ENCODE results near the gene CCDC61.

The CCDC61 gene

GRCh38 chr19:46023311-46023779 is 28.1 kb downstream of the CCDC61 start:
- TF ChIP-seq, protein P1, sequence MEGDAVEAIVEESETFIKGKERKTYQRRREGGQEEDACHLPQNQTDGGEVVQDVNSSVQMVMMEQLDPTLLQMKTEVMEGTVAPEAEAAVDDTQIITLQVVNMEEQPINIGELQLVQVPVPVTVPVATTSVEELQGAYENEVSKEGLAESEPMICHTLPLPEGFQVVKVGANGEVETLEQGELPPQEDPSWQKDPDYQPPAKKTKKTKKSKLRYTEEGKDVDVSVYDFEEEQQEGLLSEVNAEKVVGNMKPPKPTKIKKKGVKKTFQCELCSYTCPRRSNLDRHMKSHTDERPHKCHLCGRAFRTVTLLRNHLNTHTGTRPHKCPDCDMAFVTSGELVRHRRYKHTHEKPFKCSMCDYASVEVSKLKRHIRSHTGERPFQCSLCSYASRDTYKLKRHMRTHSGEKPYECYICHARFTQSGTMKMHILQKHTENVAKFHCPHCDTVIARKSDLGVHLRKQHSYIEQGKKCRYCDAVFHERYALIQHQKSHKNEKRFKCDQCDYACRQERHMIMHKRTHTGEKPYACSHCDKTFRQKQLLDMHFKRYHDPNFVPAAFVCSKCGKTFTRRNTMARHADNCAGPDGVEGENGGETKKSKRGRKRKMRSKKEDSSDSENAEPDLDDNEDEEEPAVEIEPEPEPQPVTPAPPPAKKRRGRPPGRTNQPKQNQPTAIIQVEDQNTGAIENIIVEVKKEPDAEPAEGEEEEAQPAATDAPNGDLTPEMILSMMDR (IDR thresholded peaks at IDR 0.05): no peak
- Mint-ChIP-seq H3K36me3 (ENCODE audit: low read depth) (peaks cover 13% of the 10 kb centered on the region), H3K27ac (no peak overlapping the region), H3K9me3 (peaks cover 18% of the 10 kb centered on the region), H3K27me3 (ENCODE audit: low read depth, poor library complexity) (peaks cover 7% of the 10 kb centered on the region), H3K4me3 (no peak overlapping the region), H3K4me1 (no peaks in the 10 kb centered on the region)
- no peak for DNase-seq

GRCh38 chr19:46025835-46026234 is 30.6 kb downstream of the CCDC61 start:
- peaks cover 18% of the 10 kb centered on the region for H3K9me3 Mint-ChIP-seq

GRCh38 chr19:46030812-46031550 is 35.7 kb downstream of the CCDC61 start:
- no peak for DNase-seq
- H3K27me3 Mint-ChIP-seq (ENCODE audit: low read depth, poor library complexity): peaks cover 14% of the 10 kb centered on the region
- no peak overlapping the region for H3K27ac Mint-ChIP-seq

More at GRCh38 chr19:46025835-46026234, 30.6 kb downstream of the CCDC61 start:
- Mint-ChIP-seq H3K4me3 (no peak overlapping the region), H3K4me1 (peaks cover 14% of the 10 kb centered on the region), H3K27me3 (ENCODE audit: low read depth, poor library complexity) (peaks cover 14% of the 10 kb centered on the region), H3K36me3 (ENCODE audit: low read depth) (peaks cover 13% of the 10 kb centered on the region), H3K27ac (no peak overlapping the region)
- DNase-seq: no peak
- TF ChIP-seq, protein P1 (IDR thresholded peaks at IDR 0.05): no peak

GRCh38 chr19:46031781-46032596 is 36.7 kb downstream of the CCDC61 start:
- Mint-ChIP-seq H3K27me3 (ENCODE audit: low read depth, poor library complexity) (peaks cover 8% of the 10 kb centered on the region), H3K4me3 (no peak overlapping the region), H3K27ac (no peak overlapping the region), H3K36me3 (ENCODE audit: low read depth) (peaks cover 3% of the 10 kb centered on the region), H3K4me1 (peaks cover 23% of the 10 kb centered on the region), H3K9me3 (peaks cover 8% of the 10 kb centered on the region)
- DNase-seq: no peak
- TF ChIP-seq, protein P1 (IDR thresholded peaks at IDR 0.05): no peak

More at GRCh38 chr19:46030812-46031550, 35.7 kb downstream of the CCDC61 start:
- TF ChIP-seq, protein P1 (IDR thresholded peaks at IDR 0.05): no peak
- H3K9me3 Mint-ChIP-seq: peaks cover 12% of the 10 kb centered on the region
- H3K4me1 Mint-ChIP-seq: peaks cover 23% of the 10 kb centered on the region
- no peak overlapping the region for H3K4me3 Mint-ChIP-seq
- H3K36me3 Mint-ChIP-seq (ENCODE audit: low read depth): peaks cover 10% of the 10 kb centered on the region

DNA sequence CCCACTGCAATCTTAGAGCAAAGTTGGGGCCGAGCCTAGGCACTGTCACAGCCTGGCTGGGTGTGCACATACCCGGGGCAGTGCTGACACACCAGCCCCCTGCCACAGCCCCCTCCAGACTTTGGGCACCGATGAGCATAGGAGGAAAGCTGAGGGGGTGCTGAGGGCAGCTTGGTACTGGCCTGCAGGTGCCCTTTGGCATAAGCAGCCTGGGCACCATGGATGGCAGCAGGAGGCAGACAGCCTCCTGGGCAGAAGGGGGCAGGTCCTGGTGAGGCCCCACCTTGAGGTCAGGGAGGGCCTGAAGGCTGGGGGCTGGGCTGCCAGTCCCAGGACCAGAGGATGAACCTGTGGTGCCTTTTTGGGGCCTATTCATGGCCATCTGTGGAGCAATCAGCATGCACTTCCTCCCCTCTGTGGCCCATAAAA is 37.3 kb downstream of the CCDC61 start:
- Mint-ChIP-seq H3K4me1 (peaks cover 23% of the 10 kb centered on the region), H3K4me3 (no peak overlapping the region), H3K27ac (no peak overlapping the region), H3K9me3 (peaks cover 14% of the 10 kb centered on the region), H3K27me3 (ENCODE audit: low read depth, poor library complexity) (peaks cover 11% of the 10 kb centered on the region), H3K36me3 (ENCODE audit: low read depth) (peaks cover 5% of the 10 kb centered on the region)
- TF ChIP-seq, protein P1 (IDR thresholded peaks at IDR 0.05): no peak
- no peak for DNase-seq
